GM12891 (cell line): ENCODE data around the gene RNF114.

Source experiments
- POLR2A ChIP-seq: IDR thresholded peaks from 2 replicates; pipeline ENCODE4 v1.6.1; 2011; ENCODE audit warnings: low read depth, low read length, control low read depth
- POLR2AphosphoS5 ChIP-seq: IDR thresholded peaks from 2 replicates; pipeline ENCODE4 v1.6.1; 2011; ENCODE audit warnings: low read depth, low read length, control low read depth
- POU2F2 ChIP-seq: IDR thresholded peaks from 2 replicates; pipeline ENCODE4 v1.6.1; 2011; ENCODE audit warnings: low read depth, mild to moderate bottlenecking, control low read depth, low read length, moderate library complexity
- SPI1 ChIP-seq: IDR thresholded peaks from 2 replicates; pipeline ENCODE4 v1.6.1; 2011; ENCODE audit warnings: low read depth, low read length, control low read depth
- TAF1 ChIP-seq: IDR thresholded peaks from 2 replicates; pipeline ENCODE4 v1.6.1; 2011; ENCODE audit warnings: low read depth, low read length, control low read depth

- TF ChIP-seq POLR2AphosphoS5 (no peak), POLR2A (no peak), SPI1 (no peak), TAF1 (no peak), POU2F2 (no peak)
These were observed 29.0 kb downstream of the RNF114 start for GRCh38 chr20:49964964-49965780.
